ENCODE data around the gene PRR11.

DNA sequence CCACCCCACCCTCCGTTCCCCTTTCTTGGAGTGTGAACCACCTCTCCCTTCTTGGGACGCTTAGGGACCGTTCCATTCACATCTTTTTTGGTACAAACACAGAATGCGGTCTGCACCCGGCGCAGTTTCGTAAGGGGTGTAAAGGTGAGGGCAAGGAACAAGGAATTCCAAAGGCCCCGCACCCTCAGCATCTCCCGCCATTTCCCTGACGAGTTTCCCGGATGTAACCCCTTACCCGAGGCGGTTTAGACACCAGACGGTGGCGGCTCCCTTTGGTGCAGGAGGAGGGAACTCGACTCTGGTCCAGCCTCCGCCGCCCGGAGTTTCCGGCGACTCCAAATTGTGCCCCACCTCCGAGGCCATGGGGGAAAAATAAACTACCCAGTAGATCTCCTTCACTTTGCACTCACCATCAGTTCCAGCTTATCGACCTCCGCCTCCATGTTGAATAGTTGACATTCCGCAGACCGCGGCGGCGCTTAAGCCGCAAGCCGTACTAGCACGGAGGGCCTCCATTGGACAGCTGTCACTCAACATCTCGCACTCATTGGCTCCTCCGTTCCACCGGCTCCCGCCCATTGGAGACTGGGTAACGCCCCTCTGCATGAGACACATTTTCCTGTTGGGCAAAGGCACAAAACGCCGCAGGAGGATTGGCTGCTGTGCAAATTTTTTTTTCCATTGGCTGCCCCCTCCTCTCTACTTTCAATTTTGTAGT lies 666 bp upstream of the PRR11 start, which contains the start of gene SKA2:
- no peak for TF ChIP-seq EZH2 (IDR thresholded peaks at IDR 0.05)
- peak; percentile 64 for TF ChIP-seq POLR2AphosphoS5 (IDR thresholded peaks at IDR 0.05; ENCODE audit: borderline replicate concordance, low read depth, low read length)
